OCI-LY7 (cell line): Measurements from ENCODE around the gene WDR37. TPM values are rescaled to one million over a fixed set of nuclear protein-coding genes. Genes with fewer than 3 reads are reported as not detected.

Source experiments
- BruUV-seq: library from RNA; stranded (reverse); fragments of 400-500 nt; replicated peaks from 2 replicates; lab custom pipeline; 2021; lab: Mats Ljungman, UMichigan
- CTCF ChIA-PET: fragments of 300-600 bp; sonication (Branson Sonifier 250); formaldehyde crosslinking; loops from one replicate; lab custom pipeline; 2022; ENCODE audit warnings: antibody characterized with exemption; ENCODE audit not compliant: unreplicated experiment; lab: Charles Lee
- POLR2A ChIA-PET: fragments of 300-600 bp; sonication (Branson Sonifier 250); formaldehyde crosslinking; loops from one replicate; lab custom pipeline; 2022; ENCODE audit warnings: antibody characterized with exemption; lab: Charles Lee
- DNase-seq: peaks from one replicate; pipeline ENCODE4 v3.0.0-alpha.2; 2015; ENCODE audit warnings: low spot score
- H2AFZ ChIP-seq: fragments of 200-600 bp; sonication (generic), shearing (Covaris generic); 2 replicates; pipeline ENCODE4 v1.6.1; 2014; ENCODE audit warnings: mild to moderate bottlenecking, antibody characterized with exemption, low read length, moderate library complexity
- H3K27ac ChIP-seq: fragments of 200-600 bp; sonication (generic); 2 replicates; pipeline ENCODE4 v1.5.1; 2014; ENCODE audit warnings: mixed run types, low read depth, mild to moderate bottlenecking, moderate library complexity, low read length, inconsistent platforms; ENCODE audit not compliant: poor library complexity, severe bottlenecking
- H3K36me3 ChIP-seq: fragments of 200-600 bp; sonication (generic); 2 replicates; pipeline ENCODE4 v1.6.1; 2014; ENCODE audit warnings: mild to moderate bottlenecking, antibody characterized with exemption, low read length, moderate library complexity, mixed read lengths; ENCODE audit not compliant: insufficient read depth
- H3K4me1 ChIP-seq: fragments of 200-600 bp; sonication (generic); 2 replicates; pipeline ENCODE4 v1.5.1; 2014; ENCODE audit warnings: mild to moderate bottlenecking, low read length; ENCODE audit not compliant: insufficient read depth, poor library complexity, severe bottlenecking
- H3K4me2 ChIP-seq: fragments of 200-600 bp; sonication (generic); 2 replicates; pipeline ENCODE4 v1.6.1; 2014; ENCODE audit warnings: mild to moderate bottlenecking, low read length
- H3K4me3 ChIP-seq: fragments of 200-600 bp; sonication (generic); 2 replicates; pipeline ENCODE4 v1.5.1; 2014; ENCODE audit warnings: mild to moderate bottlenecking, low read depth, low read length; ENCODE audit not compliant: poor library complexity, severe bottlenecking
- H3K79me2 ChIP-seq: fragments of 200-600 bp; sonication (generic); 2 replicates; pipeline ENCODE4 v1.6.1; 2016; ENCODE audit warnings: low read depth, mild to moderate bottlenecking, low read length, moderate library complexity, mixed read lengths; ENCODE audit not compliant: insufficient read depth
- H3K9me2 ChIP-seq: fragments of 200-600 bp; sonication (generic); 2 replicates; pipeline ENCODE4 v1.6.1; 2016; ENCODE audit warnings: mild to moderate bottlenecking, low read length, mixed read lengths; ENCODE audit not compliant: insufficient read depth
- H3K9me3 ChIP-seq: fragments of 200-600 bp; sonication (generic); 2 replicates; pipeline ENCODE4 v1.6.1; 2014; ENCODE audit warnings: mild to moderate bottlenecking, mixed run types, low read length, mixed read lengths
- H4K20me1 ChIP-seq: fragments of 200-600 bp; sonication (generic); 2 replicates; pipeline ENCODE4 v1.6.1; 2014; ENCODE audit warnings: mild to moderate bottlenecking, antibody characterized with exemption, low read length, moderate library complexity, mixed read lengths; ENCODE audit not compliant: insufficient read depth
- EZH2phosphoT487 ChIP-seq: fragments of 200-600 bp; sonication (generic); IDR thresholded peaks from 2 replicates; pipeline ENCODE4 v1.6.1; 2018; ENCODE audit warnings: low read depth, borderline replicate concordance, mild to moderate bottlenecking, mixed run types, antibody characterized with exemption, low read length, moderate library complexity, mixed read lengths
- intact Hi-C: fragments of 100-400 bp; cut with micrococcal nuclease; formaldehyde crosslinking; loops from one replicate; pipeline ENCODE4 v1.10.0; 2022; ENCODE audit not compliant: unreplicated experiment
- total RNA-seq, 2 experiments: library from RNA; depleted of rRNA in 1 of 2; stranded (reverse); fragments of >200 nt in 1 of 2; shearing (Covaris generic) in 1 of 2; gene quantifications; 2 replicates each; pipeline ENCODE4 v1.2.3, GENCODE V29; 2014 to 2022
- TF ChIP-seq, protein P1 (sequence below): fragments of 200-600 bp; sonication (generic); conservative IDR thresholded peaks from 2 replicates; pipeline ENCODE4 v1.5.1; 2014; ENCODE audit warnings: mild to moderate bottlenecking, antibody characterized with exemption, low read length, moderate library complexity, mixed read lengths

WDR37 gene
- total RNA-seq, 2 experiments from 2014 or later = 9.7 to 18.9 TPM

DNA sequence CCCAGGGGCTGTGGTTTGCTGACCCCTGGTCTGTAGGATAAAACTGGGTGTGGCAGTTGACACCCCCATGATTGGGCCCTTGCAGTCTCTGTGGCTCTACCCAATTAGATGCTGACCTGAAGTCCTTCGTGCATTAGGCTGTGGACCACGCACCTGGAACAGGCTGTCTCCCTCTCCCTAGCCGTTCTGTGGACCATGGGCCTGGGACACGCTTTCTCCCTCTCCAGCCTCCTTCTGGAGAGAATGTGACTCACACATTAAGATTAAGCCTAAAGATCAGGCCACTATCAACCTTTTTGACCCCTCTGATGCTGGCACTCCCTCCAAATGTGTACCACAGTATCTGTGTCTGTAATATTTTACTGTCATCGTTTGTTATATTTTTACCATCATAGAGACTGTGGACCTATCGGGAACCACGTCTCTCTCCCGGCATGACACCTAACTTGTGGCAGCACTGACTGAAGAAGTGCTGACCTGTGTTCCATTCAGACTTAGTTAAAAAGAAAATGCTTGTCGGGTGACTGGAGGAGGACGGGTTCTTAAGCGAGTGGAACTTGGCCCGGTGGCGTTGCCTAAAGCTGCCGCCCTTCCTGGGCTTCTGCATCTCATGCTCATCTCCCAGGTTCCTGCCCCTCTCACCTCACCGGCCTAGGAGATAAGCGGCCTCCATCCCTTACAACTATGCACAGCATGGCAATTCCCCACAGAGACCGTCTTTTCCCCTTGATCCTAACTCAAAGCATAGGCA is 92.8 kb downstream of the WDR37 start:
- Histone ChIP-seq H3K9me3 (no peaks in the 10 kb centered on the region), H3K79me2 (no peaks in the 10 kb centered on the region), H4K20me1 (no peaks in the 10 kb centered on the region), H3K4me1 (no peaks in the 10 kb centered on the region), H3K27ac (no peak overlapping the region), H3K9me2 (no peaks in the 10 kb centered on the region), H3K36me3 (no peaks in the 10 kb centered on the region), H3K4me2 (no peak overlapping the region), H2AFZ (no peak overlapping the region), H3K4me3 (no peak overlapping the region)
- no peak for DNase-seq
- ChIA-PET POLR2A (interaction anchor here (0.5 to 0.6 kb wide), 2 partner anchors 13 to 1635 kb away, joined by 3 read pairs; no protein-coding TSS in a partner anchor), CTCF (no interaction called here)
- TF ChIP-seq, protein P1, sequence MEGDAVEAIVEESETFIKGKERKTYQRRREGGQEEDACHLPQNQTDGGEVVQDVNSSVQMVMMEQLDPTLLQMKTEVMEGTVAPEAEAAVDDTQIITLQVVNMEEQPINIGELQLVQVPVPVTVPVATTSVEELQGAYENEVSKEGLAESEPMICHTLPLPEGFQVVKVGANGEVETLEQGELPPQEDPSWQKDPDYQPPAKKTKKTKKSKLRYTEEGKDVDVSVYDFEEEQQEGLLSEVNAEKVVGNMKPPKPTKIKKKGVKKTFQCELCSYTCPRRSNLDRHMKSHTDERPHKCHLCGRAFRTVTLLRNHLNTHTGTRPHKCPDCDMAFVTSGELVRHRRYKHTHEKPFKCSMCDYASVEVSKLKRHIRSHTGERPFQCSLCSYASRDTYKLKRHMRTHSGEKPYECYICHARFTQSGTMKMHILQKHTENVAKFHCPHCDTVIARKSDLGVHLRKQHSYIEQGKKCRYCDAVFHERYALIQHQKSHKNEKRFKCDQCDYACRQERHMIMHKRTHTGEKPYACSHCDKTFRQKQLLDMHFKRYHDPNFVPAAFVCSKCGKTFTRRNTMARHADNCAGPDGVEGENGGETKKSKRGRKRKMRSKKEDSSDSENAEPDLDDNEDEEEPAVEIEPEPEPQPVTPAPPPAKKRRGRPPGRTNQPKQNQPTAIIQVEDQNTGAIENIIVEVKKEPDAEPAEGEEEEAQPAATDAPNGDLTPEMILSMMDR = no peak
- no peak for TF ChIP-seq EZH2phosphoT487
- BruUV-seq = no TSS peak
- intact Hi-C loops = no loop called here

DNA sequence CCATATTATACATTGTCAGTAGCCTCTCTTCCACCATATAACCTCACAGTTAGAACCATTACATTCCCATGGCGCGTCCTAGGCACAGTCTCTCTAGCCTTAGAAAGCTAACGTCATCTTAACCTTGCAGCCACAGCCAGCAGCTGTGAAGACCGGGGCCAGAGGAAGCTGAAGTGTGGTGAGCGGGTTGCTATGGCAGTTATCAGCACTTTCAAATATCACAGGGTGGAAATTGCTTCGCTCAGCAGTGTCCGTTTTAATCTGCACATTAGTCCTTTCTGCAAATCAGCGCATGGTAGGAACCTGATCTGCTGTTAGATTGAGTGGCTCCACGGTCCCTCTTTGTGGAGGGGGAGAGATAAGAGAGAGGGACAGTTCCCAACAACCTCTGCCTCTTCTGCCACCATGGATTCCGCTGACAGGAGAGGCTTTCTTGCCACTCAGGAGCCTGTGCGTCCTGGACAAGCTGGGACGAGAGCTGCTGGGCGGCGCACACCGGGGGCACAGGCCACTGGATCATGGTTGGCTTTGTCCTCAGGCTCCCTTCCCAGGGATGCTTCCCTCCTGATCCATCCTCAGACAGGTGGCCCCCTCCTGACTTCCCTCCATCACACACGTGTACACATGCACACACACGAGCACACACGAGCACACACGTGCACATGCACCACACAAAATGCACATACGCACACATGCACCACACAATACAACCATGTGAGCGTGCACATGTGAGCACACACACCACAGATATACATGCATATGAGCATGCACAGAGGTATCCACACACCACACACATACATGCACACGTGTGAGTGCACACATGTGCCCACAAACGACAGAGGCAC is 93.8 kb downstream of the WDR37 start:
- no peaks in the 10 kb centered on the region for H3K9me3 ChIP-seq
- ChIA-PET CTCF (no interaction called here), POLR2A (interaction anchor here (0.5 to 0.6 kb wide), 2 partner anchors 14 to 233 kb away, joined by 3 to 4 read pairs; no protein-coding TSS in a partner anchor)
- intact Hi-C loops = no loop called here
- H4K20me1 ChIP-seq = no peaks in the 10 kb centered on the region
- no peaks in the 10 kb centered on the region for H3K36me3 ChIP-seq
- no peaks in the 10 kb centered on the region for H3K9me2 ChIP-seq
- H3K4me2 ChIP-seq = no peak overlapping the region
- no peak overlapping the region for H2AFZ ChIP-seq
- H3K4me3 ChIP-seq = no peak overlapping the region
- H3K79me2 ChIP-seq = no peaks in the 10 kb centered on the region
- DNase-seq = no peak
- H3K4me1 ChIP-seq = no peaks in the 10 kb centered on the region
- no peak for TF ChIP-seq EZH2phosphoT487
- TF ChIP-seq, protein P1 = no peak
- no TSS peak for BruUV-seq
- no peak overlapping the region for H3K27ac ChIP-seq
